Neural cell (in vitro differentiated cells): ENCODE data around the gene TYW3.

Source experiments
- EP300 ChIP-seq: fragments of 450-650 bp; conservative IDR thresholded peaks from 2 replicates; pipeline ENCODE4 v1.6.1; 2014; ENCODE audit warnings: antibody characterized with exemption, mild to moderate bottlenecking, moderate library complexity; ENCODE audit not compliant: poor library complexity, severe bottlenecking
- EZH2 ChIP-seq: fragments of 200-600, 300-800 bp; shearing (Covaris generic), sonication (generic); IDR thresholded peaks from 2 replicates; pipeline ENCODE4 v1.6.1; 2014; ENCODE audit warnings: antibody characterized with exemption, low read length, borderline replicate concordance, mild to moderate bottlenecking; ENCODE audit not compliant: insufficient read depth, poor library complexity, severe bottlenecking
- MXI1 ChIP-seq: fragments of 450-650 bp; conservative IDR thresholded peaks from 2 replicates; pipeline ENCODE4 v1.6.1; 2014; ENCODE audit warnings: antibody characterized with exemption, mild to moderate bottlenecking; ENCODE audit not compliant: poor library complexity, severe bottlenecking
- POLR2AphosphoS5 ChIP-seq: IDR thresholded peaks from 2 replicates; pipeline ENCODE4 v1.6.1; 2012
- RAD21 ChIP-seq: fragments of 450-650 bp; conservative IDR thresholded peaks from 2 replicates; pipeline ENCODE4 v1.6.1; 2014; ENCODE audit warnings: antibody characterized with exemption, mild to moderate bottlenecking, moderate library complexity
- REST ChIP-seq: IDR thresholded peaks from 2 replicates; pipeline ENCODE4 v1.6.1; 2012; ENCODE audit warnings: borderline replicate concordance
- TAF1 ChIP-seq: IDR thresholded peaks from 2 replicates; pipeline ENCODE4 v1.6.1; 2012; ENCODE audit warnings: low read depth
- TF ChIP-seq, protein P1 (sequence below): fragments of 450-650 bp; IDR thresholded peaks from 2 replicates; pipeline ENCODE4 v1.5.1; 2014; ENCODE audit warnings: antibody characterized with exemption, mild to moderate bottlenecking, moderate library complexity; ENCODE audit not compliant: poor library complexity, severe bottlenecking

GRCh38 chr1:74716822-74717221, 16.1 kb upstream of the TYW3 start:
- TF ChIP-seq EZH2 (no peak), MXI1 (no peak), RAD21 (no peak), POLR2AphosphoS5 (no peak), REST (no peak), TAF1 (no peak), EP300 (no peak)
- TF ChIP-seq, protein P1, sequence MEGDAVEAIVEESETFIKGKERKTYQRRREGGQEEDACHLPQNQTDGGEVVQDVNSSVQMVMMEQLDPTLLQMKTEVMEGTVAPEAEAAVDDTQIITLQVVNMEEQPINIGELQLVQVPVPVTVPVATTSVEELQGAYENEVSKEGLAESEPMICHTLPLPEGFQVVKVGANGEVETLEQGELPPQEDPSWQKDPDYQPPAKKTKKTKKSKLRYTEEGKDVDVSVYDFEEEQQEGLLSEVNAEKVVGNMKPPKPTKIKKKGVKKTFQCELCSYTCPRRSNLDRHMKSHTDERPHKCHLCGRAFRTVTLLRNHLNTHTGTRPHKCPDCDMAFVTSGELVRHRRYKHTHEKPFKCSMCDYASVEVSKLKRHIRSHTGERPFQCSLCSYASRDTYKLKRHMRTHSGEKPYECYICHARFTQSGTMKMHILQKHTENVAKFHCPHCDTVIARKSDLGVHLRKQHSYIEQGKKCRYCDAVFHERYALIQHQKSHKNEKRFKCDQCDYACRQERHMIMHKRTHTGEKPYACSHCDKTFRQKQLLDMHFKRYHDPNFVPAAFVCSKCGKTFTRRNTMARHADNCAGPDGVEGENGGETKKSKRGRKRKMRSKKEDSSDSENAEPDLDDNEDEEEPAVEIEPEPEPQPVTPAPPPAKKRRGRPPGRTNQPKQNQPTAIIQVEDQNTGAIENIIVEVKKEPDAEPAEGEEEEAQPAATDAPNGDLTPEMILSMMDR, result no peak
